ENCODE data around the gene ABCC11. TPM values are rescaled to one million over a fixed set of nuclear protein-coding genes. Genes with fewer than 3 reads are reported as not detected.
A peak's percentile ranks its signal among the peaks of the same experiment; 100 is the strongest.

The ABCC11 gene
- total and polyA plus RNA-seq, 2 of the 13 experiments (the other 11 are each of a cell fraction or from before 2014, with no cell fraction given) = 1.0 to 1.4 TPM

- H4K20me1 ChIP-seq (ENCODE audit: insufficient read depth, low read length) = no peaks in the 10 kb centered on the region
- in situ Hi-C loops (cut with HindIII; ENCODE audit: extremely low pct_ligation_motif_present, low pct_unique_long_range_greater_than_20kb) (no loop called here), intact Hi-C loops (cut with micrococcal nuclease; ENCODE audit: unreplicated experiment) (loop anchor here (1.0 to 5.0 kb wide), 3 partner anchors 28 to 400 kb away; no protein-coding TSS in a partner anchor)
- peak; percentile 49 for DNase-seq (ENCODE audit: low spot score)
- peak overlapping the region; percentile 38 for H2AFZ ChIP-seq (ENCODE audit: low read length)
- 47% methylated on average over 11 of the region's 11 CpGs for WGBS (ENCODE audit: low lambda C conversion rate)
- no peak overlapping the region for H3K9ac ChIP-seq (ENCODE audit: insufficient read depth, low read depth, low read length)
- H3K36me3 ChIP-seq (replicated peaks in 1 of 2; ENCODE audit: control insufficient read depth in 1 of 2, insufficient read depth in 2 of 2, low read length in 2 of 2) = no peaks in the 10 kb centered on the region
- POLR2A ChIA-PET = interaction anchor here (1.0 kb wide), 1 partner anchor 67 kb away, joined by 3 read pairs; no protein-coding TSS in a partner anchor
- H3K27me3 ChIP-seq (ENCODE audit: control insufficient read depth in 1 of 2, insufficient read depth in 2 of 2, low read length in 2 of 2) = no peaks in the 10 kb centered on the region
- H3K79me2 ChIP-seq (ENCODE audit: insufficient read depth, low read length) = no peaks in the 10 kb centered on the region
- H3K4me1 ChIP-seq (ENCODE audit: insufficient read depth, low read length) = peaks cover 65% of the 10 kb centered on the region
- CTCF ChIA-PET (ENCODE audit: low intra/inter-chr PET ratio, low total read pairs) = interaction anchor here (0.7 to 2.0 kb wide), 4 partner anchors 25 to 295 kb away, joined by 3 to 19 read pairs (median 3); no protein-coding TSS in a partner anchor
- no peak overlapping the region for H3K27ac ChIP-seq (ENCODE audit: extremely low read length, insufficient read depth, low read length)
- H3K4me2 ChIP-seq (ENCODE audit: low read depth, low read length) = no peak overlapping the region
- FAIRE-seq = peak; percentile 53
- BruUV-seq (replicated peaks) = no TSS peak
- peak; percentile 60 for ATAC-seq
- no peak overlapping the region for H3K4me3 ChIP-seq (replicated peaks in 1 of 3; ENCODE audit: insufficient read depth in 1 of 3, low read depth in 2 of 3, low read length in 3 of 3)
- H3K9me3 ChIP-seq (ENCODE audit: low read length) = no peaks in the 10 kb centered on the region
- TF ChIP-seq SALL1 (CRISPR knock-in tag; IDR thresholded peaks at IDR 0.05) (0 out of 2 replicates have a peak, but pooled peaks have one; percentile 34), ETV5 (CRISPR knock-in tag; IDR thresholded peaks at IDR 0.05; ENCODE audit: borderline replicate concordance) (no peak), HMGXB4 (CRISPR knock-in tag; IDR thresholded peaks at IDR 0.05; ENCODE audit: borderline replicate concordance in 1 of 2, low read depth in 1 of 2) (peak; percentile 23 to 52; a peak in 1 of 4 replicates), ERF (CRISPR knock-in tag; IDR thresholded peaks at IDR 0.05) (0 out of 2 replicates have a peak, but pooled peaks have one; percentile 38), ZNF549 (CRISPR knock-in tag; IDR thresholded peaks at IDR 0.05) (no peak), ATM (IDR thresholded peaks at IDR 0.05; ENCODE audit: borderline replicate concordance) (no peak), XBP1 (CRISPR knock-in tag; IDR thresholded peaks at IDR 0.05) (no peak), ARID5B (CRISPR knock-in tag; IDR thresholded peaks at IDR 0.05) (0 out of 2 replicates have a peak, but pooled peaks have one; percentile 18), THAP11 (CRISPR knock-in tag; IDR thresholded peaks at IDR 0.05) (peak; percentile 24; the same call in 1 of the 2 replicates), NFYB (CRISPR knock-in tag; IDR thresholded peaks at IDR 0.05) (0 out of 2 replicates have a peak, but pooled peaks have one; percentile 9), MIXL1 (CRISPR knock-in tag; IDR thresholded peaks at IDR 0.05) (0 out of 2 replicates have a peak, but pooled peaks have one; percentile 45), PHF8 (CRISPR knock-in tag; IDR thresholded peaks at IDR 0.05) (peak; percentile 38; the same call in 1 of the 2 replicates), SAP130 (CRISPR knock-in tag; IDR thresholded peaks at IDR 0.05; ENCODE audit: low read depth) (0 out of 2 replicates have a peak, but pooled peaks have one; percentile 12), THAP8 (CRISPR knock-in tag; IDR thresholded peaks at IDR 0.05; ENCODE audit: borderline replicate concordance) (no peak), ZNF784 (CRISPR knock-in tag; IDR thresholded peaks at IDR 0.05; ENCODE audit: borderline replicate concordance) (0 out of 2 replicates have a peak, but pooled peaks have one; percentile 31), ZNF652 (CRISPR knock-in tag; IDR thresholded peaks at IDR 0.05; ENCODE audit: borderline replicate concordance, low read depth) (no peak), RARA (CRISPR knock-in tag; IDR thresholded peaks at IDR 0.05) (0 out of 2 replicates have a peak, but pooled peaks have one; percentile 11)
These were observed 15.4 kb downstream of the ABCC11 start for GRCh38 chr16:48231727-48232492.

All from HepG2 (cell line).